ENCODE results near the gene CDKAL1. TPM values are rescaled to one million over a fixed set of nuclear protein-coding genes. Genes with fewer than 3 reads are reported as not detected.

CDKAL1 gene
- total and polyA plus RNA-seq, 2 of the 8 experiments (the other 6 are each of a cell fraction or from before 2014, with no cell fraction given) = 8.4 to 24.6 TPM

DNA sequence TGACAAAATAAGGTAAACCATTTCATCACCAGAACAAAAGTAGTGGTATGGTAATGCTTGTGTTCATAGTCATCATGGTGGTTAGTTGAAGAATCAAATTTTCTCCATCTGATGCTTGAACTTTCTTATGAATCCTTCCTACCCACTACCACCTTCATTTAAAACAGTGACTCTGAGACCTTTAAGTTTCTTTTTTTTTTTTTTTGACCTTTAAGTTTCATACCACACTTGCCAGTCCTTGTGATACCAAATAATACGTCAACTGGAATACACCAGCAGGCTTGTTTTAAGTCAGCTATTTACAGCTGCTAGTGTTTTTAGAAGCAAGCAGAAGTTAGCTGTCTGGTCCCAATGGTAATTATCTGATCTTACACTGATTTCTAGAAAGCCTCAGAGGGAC, 645.9 kb downstream of the CDKAL1 start (continued):
- TF ChIP-seq, protein P1, sequence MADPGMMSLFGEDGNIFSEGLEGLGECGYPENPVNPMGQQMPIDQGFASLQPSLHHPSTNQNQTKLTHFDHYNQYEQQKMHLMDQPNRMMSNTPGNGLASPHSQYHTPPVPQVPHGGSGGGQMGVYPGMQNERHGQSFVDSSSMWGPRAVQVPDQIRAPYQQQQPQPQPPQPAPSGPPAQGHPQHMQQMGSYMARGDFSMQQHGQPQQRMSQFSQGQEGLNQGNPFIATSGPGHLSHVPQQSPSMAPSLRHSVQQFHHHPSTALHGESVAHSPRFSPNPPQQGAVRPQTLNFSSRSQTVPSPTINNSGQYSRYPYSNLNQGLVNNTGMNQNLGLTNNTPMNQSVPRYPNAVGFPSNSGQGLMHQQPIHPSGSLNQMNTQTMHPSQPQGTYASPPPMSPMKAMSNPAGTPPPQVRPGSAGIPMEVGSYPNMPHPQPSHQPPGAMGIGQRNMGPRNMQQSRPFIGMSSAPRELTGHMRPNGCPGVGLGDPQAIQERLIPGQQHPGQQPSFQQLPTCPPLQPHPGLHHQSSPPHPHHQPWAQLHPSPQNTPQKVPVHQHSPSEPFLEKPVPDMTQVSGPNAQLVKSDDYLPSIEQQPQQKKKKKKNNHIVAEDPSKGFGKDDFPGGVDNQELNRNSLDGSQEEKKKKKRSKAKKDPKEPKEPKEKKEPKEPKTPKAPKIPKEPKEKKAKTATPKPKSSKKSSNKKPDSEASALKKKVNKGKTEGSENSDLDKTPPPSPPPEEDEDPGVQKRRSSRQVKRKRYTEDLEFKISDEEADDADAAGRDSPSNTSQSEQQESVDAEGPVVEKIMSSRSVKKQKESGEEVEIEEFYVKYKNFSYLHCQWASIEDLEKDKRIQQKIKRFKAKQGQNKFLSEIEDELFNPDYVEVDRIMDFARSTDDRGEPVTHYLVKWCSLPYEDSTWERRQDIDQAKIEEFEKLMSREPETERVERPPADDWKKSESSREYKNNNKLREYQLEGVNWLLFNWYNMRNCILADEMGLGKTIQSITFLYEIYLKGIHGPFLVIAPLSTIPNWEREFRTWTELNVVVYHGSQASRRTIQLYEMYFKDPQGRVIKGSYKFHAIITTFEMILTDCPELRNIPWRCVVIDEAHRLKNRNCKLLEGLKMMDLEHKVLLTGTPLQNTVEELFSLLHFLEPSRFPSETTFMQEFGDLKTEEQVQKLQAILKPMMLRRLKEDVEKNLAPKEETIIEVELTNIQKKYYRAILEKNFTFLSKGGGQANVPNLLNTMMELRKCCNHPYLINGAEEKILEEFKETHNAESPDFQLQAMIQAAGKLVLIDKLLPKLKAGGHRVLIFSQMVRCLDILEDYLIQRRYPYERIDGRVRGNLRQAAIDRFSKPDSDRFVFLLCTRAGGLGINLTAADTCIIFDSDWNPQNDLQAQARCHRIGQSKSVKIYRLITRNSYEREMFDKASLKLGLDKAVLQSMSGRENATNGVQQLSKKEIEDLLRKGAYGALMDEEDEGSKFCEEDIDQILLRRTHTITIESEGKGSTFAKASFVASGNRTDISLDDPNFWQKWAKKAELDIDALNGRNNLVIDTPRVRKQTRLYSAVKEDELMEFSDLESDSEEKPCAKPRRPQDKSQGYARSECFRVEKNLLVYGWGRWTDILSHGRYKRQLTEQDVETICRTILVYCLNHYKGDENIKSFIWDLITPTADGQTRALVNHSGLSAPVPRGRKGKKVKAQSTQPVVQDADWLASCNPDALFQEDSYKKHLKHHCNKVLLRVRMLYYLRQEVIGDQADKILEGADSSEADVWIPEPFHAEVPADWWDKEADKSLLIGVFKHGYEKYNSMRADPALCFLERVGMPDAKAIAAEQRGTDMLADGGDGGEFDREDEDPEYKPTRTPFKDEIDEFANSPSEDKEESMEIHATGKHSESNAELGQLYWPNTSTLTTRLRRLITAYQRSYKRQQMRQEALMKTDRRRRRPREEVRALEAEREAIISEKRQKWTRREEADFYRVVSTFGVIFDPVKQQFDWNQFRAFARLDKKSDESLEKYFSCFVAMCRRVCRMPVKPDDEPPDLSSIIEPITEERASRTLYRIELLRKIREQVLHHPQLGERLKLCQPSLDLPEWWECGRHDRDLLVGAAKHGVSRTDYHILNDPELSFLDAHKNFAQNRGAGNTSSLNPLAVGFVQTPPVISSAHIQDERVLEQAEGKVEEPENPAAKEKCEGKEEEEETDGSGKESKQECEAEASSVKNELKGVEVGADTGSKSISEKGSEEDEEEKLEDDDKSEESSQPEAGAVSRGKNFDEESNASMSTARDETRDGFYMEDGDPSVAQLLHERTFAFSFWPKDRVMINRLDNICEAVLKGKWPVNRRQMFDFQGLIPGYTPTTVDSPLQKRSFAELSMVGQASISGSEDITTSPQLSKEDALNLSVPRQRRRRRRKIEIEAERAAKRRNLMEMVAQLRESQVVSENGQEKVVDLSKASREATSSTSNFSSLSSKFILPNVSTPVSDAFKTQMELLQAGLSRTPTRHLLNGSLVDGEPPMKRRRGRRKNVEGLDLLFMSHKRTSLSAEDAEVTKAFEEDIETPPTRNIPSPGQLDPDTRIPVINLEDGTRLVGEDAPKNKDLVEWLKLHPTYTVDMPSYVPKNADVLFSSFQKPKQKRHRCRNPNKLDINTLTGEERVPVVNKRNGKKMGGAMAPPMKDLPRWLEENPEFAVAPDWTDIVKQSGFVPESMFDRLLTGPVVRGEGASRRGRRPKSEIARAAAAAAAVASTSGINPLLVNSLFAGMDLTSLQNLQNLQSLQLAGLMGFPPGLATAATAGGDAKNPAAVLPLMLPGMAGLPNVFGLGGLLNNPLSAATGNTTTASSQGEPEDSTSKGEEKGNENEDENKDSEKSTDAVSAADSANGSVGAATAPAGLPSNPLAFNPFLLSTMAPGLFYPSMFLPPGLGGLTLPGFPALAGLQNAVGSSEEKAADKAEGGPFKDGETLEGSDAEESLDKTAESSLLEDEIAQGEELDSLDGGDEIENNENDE (IDR thresholded peaks at IDR 0.05; ENCODE audit: insufficient replicate concordance, low read length) = no peak
- TF ChIP-seq FOSL1 (IDR thresholded peaks at IDR 0.05; ENCODE audit: insufficient read depth, low read depth, low read length) (no peak), HDAC2 (IDR thresholded peaks at IDR 0.05; ENCODE audit: borderline replicate concordance in 1 of 2, low read depth in 2 of 2, low read length in 2 of 2) (no peak), POLR2A (IDR thresholded peaks at IDR 0.05; ENCODE audit: control extremely low read depth in 1 of 2, low read depth in 2 of 2, low read length in 2 of 2) (no peak), JUN (IDR thresholded peaks at IDR 0.05; ENCODE audit: low read depth, low read length) (no peak), RNF2 (IDR thresholded peaks at IDR 0.05; ENCODE audit: borderline replicate concordance, low read depth, low read length, missing control alignments, poor library complexity, severe bottlenecking) (no peak), BCL11A (IDR thresholded peaks at IDR 0.05; ENCODE audit: low read depth in 2 of 2, low read length in 2 of 2) (no peak), POU5F1 (IDR thresholded peaks at IDR 0.05; ENCODE audit: low read depth, low read length) (no peak)

All from H1 (cell line).